ELR (cell line): ENCODE data around the gene PPIL3.

Experiments used
- DNase-seq: peaks from one replicate; pipeline ENCODE4 v3.0.0-alpha.2; 2015; ENCODE audit warnings: low read depth

PPIL3 gene

DNA sequence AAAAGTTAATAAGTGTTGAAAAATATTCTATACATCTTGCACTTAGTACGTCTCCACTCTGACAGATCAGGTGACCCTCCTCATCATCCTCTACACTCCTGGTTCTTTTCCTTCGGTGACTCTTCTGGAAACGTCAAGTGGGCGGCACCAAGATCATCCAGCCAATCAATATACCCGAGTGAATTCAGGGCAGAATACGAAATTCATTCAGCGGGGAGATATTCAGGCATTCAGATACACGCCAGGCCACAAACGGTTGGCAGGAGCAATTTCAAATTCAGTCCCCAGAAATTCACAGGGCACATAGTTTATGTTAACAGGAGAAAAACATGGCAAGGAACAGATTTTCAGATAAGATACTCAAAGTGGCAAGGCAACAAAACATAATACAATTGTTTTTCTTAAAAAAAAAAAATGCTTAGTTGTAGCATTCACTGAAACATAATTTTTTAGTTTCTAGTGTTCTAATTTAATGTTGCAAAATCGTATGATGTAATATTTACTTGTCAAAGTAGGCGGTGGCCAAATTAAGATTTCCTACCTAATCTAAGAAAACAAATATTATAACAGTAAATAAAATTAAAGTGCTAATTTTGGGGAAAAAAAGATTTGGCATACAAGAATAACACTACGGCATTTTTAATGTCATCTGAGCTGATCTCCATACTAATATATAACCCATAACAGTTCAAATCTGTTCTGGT is 28.6 kb downstream of the PPIL3 start:
- no peak for DNase-seq

DNA sequence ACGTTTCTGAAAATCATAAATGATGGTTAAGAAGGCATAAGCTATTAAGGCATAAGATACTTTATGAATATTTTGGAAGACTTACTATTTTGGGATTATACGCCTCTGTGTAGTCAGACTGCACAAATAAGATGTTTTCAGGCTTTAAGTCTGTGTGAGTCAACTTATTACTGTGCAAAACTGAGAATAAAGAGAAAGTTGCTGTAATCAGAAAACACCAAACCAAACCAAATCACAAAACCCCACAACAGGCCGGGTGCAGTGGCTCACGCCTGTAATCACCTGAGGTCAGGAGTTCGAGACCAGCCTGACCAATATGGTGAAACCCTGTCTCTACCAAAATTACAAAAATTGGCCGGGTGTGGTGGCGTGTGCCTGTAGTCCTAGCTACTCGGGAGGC is 32.1 kb downstream of the PPIL3 start:
- DNase-seq = no peak

DNA sequence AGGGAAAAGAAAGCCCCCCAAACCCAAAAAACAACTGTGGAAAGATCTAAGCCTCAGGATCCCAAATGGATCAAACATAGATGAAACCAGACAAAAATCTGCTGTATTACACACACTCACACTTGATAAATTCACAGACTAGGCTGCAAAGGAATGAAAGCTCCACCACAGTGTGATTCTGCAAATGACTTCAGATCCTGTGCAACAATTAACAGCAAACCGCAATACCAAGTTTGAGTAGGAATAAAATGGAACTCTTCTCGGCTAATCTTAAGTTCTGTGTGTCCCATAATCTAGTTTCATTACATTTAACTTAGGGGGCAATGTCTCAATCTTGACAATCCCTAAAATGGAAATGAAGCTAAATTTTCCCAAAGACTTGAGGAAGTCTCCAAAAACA is 36.3 kb downstream of the PPIL3 start:
- DNase-seq = no peak

DNA sequence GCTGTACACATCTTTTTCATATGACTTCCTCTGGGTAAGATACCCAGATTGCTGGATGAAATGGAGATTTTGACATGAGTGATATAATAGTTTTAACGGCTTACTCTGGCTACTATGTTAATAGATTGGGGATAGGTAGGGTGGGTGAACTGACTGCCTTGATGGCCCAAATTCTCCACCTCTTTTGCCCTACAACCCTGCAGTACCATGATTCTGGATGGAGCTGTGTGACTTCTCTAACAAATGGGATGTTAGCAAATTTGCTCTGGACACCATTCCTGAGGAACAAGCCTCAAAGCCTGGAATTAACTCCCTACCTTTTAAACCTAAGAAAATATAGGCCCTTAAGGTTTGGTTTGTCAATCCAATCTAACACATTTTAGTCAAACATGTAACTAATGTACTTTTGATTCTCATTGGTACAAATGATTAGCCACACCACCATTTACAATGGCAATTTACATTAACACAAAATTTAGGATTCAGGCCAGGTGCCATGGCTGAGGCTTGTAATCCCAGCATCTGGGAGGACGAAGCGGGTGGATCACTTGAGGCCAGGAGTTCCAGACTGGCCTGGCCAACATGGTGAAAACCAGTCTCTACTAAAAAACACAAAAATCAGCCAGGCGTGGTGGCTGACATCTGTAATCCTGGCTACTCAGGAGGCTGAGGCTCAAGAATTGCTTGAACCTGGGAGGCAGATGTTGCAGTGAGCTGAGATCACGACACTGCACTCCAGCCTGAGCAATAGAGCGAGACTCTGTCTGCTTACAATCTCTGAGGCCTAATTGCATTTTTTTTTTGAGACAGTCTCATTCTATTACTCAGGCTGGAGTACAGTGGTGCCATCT is 37.3 kb downstream of the PPIL3 start:
- DNase-seq = no peak

DNA sequence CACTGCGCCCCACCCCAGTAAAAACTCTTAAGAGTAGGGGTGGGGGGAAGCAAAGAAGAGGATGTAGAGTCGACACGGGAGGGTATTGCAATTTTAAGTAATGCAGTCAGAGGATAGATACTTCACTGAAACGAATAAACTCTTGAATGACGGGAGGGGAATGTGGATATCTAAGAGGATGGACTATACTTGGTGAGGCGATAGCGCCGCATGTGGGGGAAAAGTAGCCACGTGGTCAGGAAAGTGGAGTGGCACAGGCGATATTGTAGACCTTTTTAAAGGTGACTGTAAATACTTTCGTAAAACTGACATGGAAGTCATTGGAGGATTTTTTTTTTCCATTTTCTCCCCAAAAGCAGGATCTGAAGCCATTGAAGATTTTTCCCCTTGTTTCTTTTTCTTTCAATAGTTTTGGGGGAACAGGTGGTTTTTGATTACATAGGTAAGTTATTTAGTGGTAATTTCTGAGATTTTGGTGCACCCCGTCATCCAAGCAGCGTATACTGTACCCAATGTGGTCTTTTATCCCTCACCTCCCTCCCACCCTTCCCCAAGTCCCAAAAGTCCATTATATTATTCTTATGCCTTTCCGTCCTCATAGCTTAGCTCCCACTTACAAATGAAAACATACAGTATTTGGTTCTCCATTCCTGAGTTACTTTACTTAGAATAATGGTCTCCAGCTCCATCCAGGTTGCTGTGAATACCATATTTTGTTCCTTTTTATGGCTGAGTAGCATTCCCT is 38.2 kb downstream of the PPIL3 start:
- DNase-seq = no peak

DNA sequence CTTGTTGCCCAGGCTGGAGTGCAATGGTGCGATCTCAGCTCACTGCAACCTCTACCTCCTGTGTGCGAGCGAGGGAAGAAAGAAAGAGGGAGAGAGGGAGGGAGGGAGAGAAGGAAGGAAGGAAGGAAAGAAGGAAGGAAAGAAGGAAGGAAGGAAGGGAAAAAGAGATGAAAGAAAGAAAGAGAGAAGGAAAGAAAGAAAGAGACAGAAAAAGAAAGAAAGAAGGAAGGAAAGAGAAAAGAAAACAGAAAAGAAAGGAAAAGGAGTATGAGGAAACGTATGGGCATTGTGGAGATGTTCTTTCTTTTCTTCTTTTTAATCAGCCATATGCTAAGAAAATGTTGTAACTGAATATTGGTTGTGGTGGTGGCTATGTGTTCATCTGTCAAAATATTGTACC is 40.9 kb downstream of the PPIL3 start:
- DNase-seq = no peak

DNA sequence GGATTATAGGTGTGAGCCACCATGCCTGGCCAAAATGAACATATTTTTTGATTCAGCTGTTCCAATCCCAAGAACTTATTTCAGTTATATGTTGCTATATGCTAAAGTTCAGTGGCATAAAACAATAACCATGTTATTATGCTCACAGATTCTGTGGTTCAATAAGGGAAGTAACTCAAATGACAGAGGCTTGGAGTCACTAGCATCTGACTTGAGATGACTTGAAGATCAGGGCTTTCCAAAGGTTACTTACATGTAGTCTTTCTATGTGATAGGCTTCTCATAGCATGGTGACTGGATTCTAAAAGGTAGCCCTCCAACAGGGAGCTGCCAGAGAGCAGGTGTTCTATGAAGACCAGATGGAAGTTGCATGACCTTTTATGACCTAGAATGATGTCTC is 41.6 kb downstream of the PPIL3 start:
- no peak for DNase-seq

DNA sequence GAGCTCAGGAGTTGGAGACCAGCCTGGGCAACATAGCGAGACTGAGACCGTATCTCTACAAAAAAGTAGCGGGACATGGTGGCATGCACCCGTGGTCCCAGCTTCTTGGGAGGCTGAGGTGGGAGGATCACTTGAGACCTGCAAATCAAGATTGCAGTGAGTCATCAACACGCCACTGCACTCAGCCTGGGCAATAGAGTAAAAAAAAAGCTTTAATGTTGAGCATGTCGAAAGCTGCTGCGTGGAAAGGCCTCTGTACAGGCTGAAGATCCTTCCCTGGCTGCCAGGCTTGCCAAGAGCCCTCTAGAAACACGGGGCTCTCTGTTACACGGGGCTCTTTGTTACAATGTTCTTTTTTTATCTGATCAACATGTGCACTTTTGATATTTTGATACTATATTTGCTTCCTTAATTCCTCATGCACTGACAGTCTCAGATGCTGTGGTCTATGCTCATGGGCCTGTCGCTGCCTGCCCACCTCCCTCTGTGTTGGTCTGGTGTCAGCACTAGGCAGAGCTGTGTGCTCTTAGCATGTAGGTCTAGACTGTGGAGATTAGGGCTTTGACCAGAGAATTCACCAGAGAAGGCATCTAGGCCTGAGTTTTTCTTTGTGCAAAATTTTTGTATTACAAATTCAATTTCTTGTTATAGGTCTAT is 43.1 kb downstream of the PPIL3 start:
- DNase-seq = no peak

DNA sequence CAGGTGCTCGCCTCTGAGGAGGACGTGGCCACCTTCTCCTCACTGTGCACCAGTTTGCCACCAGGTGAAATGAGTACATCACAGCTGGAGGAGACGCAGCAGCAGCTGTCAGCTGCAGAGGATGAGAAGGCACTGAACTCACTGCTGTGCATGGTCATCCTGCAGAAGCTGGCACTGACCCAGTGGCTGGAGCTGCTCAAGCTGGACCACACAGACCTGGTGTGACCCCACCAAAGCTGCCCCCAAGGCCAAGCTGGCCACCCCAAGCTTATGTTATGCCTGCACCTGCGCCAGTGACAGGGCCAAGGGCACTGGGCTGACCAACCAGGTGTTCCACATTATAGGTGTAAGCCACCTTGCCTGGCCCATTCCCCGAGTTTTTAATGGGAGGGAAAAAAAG is 43.7 kb downstream of the PPIL3 start:
- no peak for DNase-seq

DNA sequence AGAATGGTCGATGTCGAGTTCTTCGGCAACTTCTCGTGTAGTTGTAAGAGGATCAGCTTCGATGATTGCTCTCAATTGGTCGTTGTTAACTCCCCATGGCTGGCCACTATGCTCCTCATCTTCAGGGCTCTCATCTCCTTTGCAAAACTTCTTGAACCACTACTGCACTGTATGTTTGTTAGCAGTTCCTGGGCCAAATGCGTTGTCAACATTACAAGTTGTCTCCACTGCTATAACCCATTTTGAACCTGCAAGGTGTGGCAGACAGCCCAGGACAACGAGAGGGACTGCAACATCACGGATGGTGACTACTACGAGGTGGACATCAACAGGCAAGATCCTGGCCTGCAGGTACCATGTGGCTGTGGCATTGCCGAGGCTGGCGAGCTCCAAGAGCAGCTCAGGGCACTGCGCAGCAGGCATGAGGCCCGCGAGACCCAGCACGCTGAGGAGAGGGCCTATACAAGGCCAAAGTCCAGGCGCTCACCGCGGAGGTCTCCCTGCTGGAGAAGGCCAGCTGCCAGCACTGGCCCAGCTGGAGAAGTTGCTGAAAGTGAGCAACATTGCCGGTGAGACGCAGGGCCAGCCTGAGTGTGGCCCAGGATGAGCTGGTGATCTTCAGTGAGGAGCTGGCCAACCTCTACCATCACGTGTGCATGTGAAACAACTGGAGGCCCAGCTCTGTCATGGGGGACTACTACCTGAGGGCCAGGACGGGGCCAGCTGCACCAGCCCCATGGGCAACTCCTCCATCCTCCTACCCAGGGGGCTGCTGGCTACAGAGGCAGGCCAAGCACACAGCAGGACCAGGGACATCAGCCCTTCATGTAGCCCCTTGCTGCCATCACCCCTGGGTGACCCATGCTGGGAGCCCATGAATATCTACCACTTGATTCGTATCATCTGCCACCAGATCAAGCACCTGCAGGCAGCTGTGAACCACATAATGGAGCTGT is 44.6 kb downstream of the PPIL3 start:
- no peak for DNase-seq

DNA sequence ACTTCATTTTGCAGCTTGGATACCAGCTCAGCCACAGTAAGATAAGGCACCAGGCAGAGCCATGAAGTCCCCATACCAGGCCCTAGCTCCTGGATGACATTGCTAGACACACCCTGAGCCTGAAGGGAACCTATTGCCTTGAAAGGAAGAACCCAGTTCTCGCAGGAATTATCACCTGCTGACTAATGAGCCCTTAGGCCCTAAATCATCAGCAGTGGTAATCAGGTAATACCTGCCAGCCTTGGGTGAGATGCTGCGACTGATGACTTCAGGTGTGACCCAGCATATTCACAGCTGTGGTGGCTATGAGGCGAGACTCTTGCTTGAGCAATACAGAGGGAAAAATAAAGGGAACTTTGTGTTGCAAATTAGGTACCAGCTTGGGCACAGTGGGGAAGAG is 49.4 kb downstream of the PPIL3 start:
- DNase-seq = no peak

DNA sequence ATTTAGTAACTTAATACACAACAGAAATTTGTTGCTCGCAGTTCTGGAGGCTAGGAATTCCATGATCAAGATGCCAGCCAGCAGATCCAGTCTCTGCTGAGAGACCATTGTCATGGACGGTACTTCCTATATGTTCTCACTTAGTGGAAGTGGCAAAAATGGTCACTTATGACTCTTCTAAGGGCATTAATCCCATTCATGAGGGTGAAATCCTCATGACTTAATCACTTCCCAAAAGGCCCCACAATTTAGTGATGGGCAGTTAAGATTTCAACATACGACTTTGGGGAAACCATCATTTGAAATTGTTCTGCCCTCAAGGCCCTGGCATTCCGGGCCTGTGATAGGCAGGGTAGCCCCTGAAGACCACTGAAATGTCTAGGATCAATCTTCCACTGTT is 54.2 kb downstream of the PPIL3 start:
- DNase-seq = no peak

DNA sequence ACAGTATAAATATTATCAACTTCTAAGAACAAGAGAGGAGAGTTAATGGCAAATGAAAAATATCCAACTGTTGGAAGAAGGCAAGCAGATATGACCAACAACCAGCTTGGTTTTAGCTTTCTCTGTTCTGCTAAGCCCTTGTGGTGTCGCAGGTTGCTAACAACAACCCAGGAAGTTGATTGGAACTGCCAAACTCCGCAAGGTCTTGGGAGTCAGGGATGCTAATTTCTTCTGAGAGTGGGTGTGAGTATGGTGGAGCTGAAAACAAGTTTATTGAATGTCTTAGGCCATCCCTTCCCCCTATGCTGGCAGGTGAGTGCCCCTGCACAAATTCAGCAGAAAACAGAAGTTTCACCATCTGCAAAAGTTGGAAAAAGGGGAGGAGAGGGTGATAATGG is 59.6 kb downstream of the PPIL3 start:
- no peak for DNase-seq

DNA sequence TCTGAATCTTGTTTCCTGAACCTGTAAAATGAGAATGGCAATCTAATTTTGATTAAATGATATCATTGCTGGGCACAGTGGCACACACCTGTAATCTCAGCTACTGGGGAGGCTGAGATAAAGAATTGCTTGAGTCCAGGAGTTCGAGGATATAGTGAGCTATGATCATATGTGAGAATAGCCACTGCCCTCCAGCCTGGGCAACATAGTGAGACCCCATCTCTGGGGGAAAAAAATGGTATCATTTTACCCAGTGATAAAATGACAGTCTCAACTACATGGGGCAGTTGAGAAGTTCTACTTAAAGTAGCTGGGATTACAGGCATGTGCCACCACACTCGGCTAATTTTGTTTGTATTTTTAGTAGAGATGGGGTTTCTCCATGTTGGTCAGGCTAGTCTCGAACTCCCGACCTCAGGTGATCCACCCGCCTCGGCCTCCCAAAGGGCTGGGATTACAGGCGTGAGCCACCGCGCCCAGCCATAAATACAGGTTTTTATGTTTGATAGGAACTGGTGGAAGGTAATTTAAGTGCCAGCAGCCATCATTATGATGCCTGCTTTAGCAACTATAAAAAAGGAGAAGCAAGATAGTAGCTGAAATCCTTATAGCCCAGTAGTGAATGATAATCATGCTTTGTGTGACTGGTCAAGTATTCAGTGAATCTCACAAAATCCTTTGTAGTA is 60.2 kb downstream of the PPIL3 start:
- DNase-seq = no peak

DNA sequence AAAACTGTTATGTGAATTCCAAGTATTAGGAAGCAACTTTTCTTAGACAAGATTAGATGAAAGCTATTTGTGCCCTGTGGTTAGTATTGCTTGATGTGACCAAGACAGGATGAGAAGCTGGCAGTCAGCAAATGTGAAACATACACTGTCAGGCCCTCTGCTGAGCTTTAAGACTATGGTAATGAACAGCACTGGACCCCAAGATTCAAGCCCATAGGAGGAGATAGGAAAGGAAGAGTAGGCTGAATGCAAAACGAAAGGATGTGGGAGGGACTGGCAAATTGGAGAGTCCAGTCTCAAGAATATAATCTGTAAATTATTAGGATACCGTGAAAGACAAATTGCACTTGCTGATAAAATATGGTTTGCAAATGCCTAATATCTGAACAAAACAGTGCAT is 60.8 kb downstream of the PPIL3 start:
- DNase-seq = no peak

DNA sequence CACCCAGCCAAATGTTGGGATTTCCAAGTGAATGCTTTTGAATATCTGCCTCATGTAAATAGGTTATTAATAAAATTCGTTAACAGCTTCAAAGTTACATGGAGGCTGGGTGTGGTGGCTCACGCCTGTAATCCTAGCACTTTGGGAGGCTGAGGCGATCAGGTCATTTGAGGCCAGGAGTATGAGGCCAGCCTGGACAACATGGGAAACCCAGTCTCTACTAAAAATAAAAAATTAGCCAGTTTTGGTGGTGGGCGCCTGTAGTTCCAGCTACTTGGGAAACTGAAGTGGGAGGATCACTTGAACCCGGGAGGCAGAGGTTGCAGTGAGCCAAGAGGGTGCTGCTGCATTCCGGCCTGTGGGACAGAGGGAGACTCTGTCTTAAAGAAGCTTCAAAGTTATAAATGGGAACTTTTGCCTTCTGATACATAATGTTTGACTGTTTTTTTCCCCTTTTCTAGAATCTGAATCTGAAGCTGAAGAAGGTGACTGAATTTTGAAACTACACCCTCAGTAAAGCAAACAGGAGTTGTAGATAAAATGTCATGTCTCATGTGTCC is 67.1 kb downstream of the PPIL3 start:
- no peak for DNase-seq
